Measurements from ENCODE around the gene CALHM1.
"Not testable (repeated sequence)": the region's sequence is repeated elsewhere in the genome, so short reads cannot be mapped to it uniquely, and the experiment has no call there.

DNA sequence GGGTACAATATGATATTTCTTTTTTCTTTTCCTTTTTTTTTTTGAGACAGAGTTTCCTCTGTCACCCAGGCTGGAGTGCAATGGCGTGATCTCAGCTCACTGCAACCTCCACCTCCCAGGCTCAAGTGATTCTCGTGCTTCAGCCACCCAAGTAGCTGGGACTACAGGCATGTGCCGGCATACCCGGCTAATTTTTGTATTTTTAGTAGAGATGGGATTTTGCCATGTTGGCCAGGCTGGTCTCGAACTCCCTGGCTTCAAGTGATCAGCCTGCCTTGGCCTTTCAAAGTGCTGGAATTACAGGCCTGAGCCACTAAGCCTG is 41.6 kb downstream of the CALHM1 start:
- TF ChIP-seq, protein P1, sequence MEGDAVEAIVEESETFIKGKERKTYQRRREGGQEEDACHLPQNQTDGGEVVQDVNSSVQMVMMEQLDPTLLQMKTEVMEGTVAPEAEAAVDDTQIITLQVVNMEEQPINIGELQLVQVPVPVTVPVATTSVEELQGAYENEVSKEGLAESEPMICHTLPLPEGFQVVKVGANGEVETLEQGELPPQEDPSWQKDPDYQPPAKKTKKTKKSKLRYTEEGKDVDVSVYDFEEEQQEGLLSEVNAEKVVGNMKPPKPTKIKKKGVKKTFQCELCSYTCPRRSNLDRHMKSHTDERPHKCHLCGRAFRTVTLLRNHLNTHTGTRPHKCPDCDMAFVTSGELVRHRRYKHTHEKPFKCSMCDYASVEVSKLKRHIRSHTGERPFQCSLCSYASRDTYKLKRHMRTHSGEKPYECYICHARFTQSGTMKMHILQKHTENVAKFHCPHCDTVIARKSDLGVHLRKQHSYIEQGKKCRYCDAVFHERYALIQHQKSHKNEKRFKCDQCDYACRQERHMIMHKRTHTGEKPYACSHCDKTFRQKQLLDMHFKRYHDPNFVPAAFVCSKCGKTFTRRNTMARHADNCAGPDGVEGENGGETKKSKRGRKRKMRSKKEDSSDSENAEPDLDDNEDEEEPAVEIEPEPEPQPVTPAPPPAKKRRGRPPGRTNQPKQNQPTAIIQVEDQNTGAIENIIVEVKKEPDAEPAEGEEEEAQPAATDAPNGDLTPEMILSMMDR (IDR thresholded peaks at IDR 0.05; ENCODE audit: low read length) = not testable (repeated sequence)
- TF ChIP-seq EZH2 (optimal IDR thresholded peaks at IDR 0.05; ENCODE audit: low read depth, low read length); EZH2phosphoT487 (IDR thresholded peaks at IDR 0.05; ENCODE audit: low read length): not testable (repeated sequence)
